Measurements from ENCODE around the gene NDUFS8. TPM values are rescaled to one million over a fixed set of nuclear protein-coding genes. Genes with fewer than 3 reads are reported as not detected.

NDUFS8 gene
- total RNA-seq, 1 experiment from 2014 or later = 266 TPM

GRCh38 chr11:68009391-68010089 is 20.9 kb upstream of the NDUFS8 start:
- Histone ChIP-seq H3K27me3 (replicated peaks) (no peaks in the 10 kb centered on the region), H3K9me3 (replicated peaks) (no peaks in the 10 kb centered on the region), H3K36me3 (peaks cover 20% of the 10 kb centered on the region), H3K4me3 (peak overlapping the region; percentile 43), H3K4me1 (replicated peaks) (peaks cover 56% of the 10 kb centered on the region), H3K27ac (peak overlapping the region; percentile 98)
- DNase-seq (ENCODE audit: low read depth in 1 of 2, low spot score in 2 of 2) = peak in 1 of 2 experiments; percentile 74

GRCh38 chr11:68010090-68011041 is 20.1 kb upstream of the NDUFS8 start, which contains the start of gene ALDH3B1:
Gene ALDH3B1, plus strand, starts transcription at chr11:68010327. Its CDS starts 4,971 bp downstream, at chr11:68015298.
- Histone ChIP-seq H3K4me1 (replicated peaks) (peaks cover 62% of the 10 kb centered on the region), H3K27ac (peak within 1 kb of the TSS; percentile 98), H3K9me3 (replicated peaks) (no peaks in the 10 kb centered on the region), H3K4me3 (peak within 1 kb of the TSS; percentile 43), H3K27me3 (replicated peaks) (no peaks in the 10 kb centered on the region), H3K36me3 (peaks cover 24% of the 10 kb centered on the region)
- DNase-seq (ENCODE audit: low read depth in 1 of 2, low spot score in 2 of 2) = peak; percentile 99

- H3K27me3 ChIP-seq (replicated peaks) = no peaks in the 10 kb centered on the region
- peaks cover 24% of the 10 kb centered on the region for H3K36me3 ChIP-seq
- no peak for DNase-seq (ENCODE audit: low read depth in 1 of 2, low spot score in 2 of 2)
- H3K4me1 ChIP-seq (replicated peaks) = peaks cover 62% of the 10 kb centered on the region
- no peaks in the 10 kb centered on the region for H3K9me3 ChIP-seq (replicated peaks)
- peak overlapping the region; percentile 98 for H3K27ac ChIP-seq
- H3K4me3 ChIP-seq = peak overlapping the region; percentile 43
Observed at GRCh38 chr11:68011051-68011943, 19.2 kb upstream of the NDUFS8 start.

GRCh38 chr11:68012044-68012842 is 18.2 kb upstream of the NDUFS8 start:
- peak overlapping the region; percentile 98 for H3K27ac ChIP-seq
- no peak for DNase-seq (ENCODE audit: low read depth in 1 of 2, low spot score in 2 of 2)
- H3K36me3 ChIP-seq = peaks cover 24% of the 10 kb centered on the region
- no peaks in the 10 kb centered on the region for H3K9me3 ChIP-seq (replicated peaks)
- H3K4me1 ChIP-seq (replicated peaks) = peaks cover 62% of the 10 kb centered on the region
- H3K4me3 ChIP-seq = no peak overlapping the region
- H3K27me3 ChIP-seq (replicated peaks) = no peaks in the 10 kb centered on the region

- DNase-seq (ENCODE audit: low read depth in 1 of 2, low spot score in 2 of 2) = peak; percentile 99
- peaks cover 24% of the 10 kb centered on the region for H3K36me3 ChIP-seq
- H3K4me3 ChIP-seq = no peak overlapping the region
- no peaks in the 10 kb centered on the region for H3K27me3 ChIP-seq (replicated peaks)
- H3K27ac ChIP-seq = peak overlapping the region; percentile 98
- H3K4me1 ChIP-seq (replicated peaks) = peaks cover 62% of the 10 kb centered on the region
- H3K9me3 ChIP-seq (replicated peaks) = no peaks in the 10 kb centered on the region
Observed at GRCh38 chr11:68012843-68013610, 17.5 kb upstream of the NDUFS8 start.

- DNase-seq (ENCODE audit: low read depth in 1 of 2, low spot score in 2 of 2) = no peak
- peaks cover 62% of the 10 kb centered on the region for H3K4me1 ChIP-seq (replicated peaks)
Observed at GRCh38 chr11:68013611-68014156, 16.8 kb upstream of the NDUFS8 start.

GRCh38 chr11:68014157-68014946 is 16.1 kb upstream of the NDUFS8 start:
- Histone ChIP-seq H3K36me3 (peaks cover 24% of the 10 kb centered on the region), H3K9me3 (replicated peaks) (no peaks in the 10 kb centered on the region), H3K27ac (peak overlapping the region; percentile 98), H3K4me1 (replicated peaks) (peaks cover 58% of the 10 kb centered on the region), H3K4me3 (no peak overlapping the region), H3K27me3 (replicated peaks) (no peaks in the 10 kb centered on the region)
- peak; percentile 94 to 97 for DNase-seq (ENCODE audit: low read depth in 1 of 2, low spot score in 2 of 2)

More at GRCh38 chr11:68013611-68014156, 16.8 kb upstream of the NDUFS8 start:
- no peaks in the 10 kb centered on the region for H3K27me3 ChIP-seq (replicated peaks)
- no peaks in the 10 kb centered on the region for H3K9me3 ChIP-seq (replicated peaks)
- peak overlapping the region; percentile 98 for H3K27ac ChIP-seq
- H3K36me3 ChIP-seq = peaks cover 24% of the 10 kb centered on the region
- H3K4me3 ChIP-seq = no peak overlapping the region

- Histone ChIP-seq H3K27ac (peak overlapping the region; percentile 98), H3K4me1 (replicated peaks) (peaks cover 52% of the 10 kb centered on the region), H3K36me3 (peaks cover 24% of the 10 kb centered on the region), H3K9me3 (replicated peaks) (no peaks in the 10 kb centered on the region), H3K4me3 (no peak overlapping the region), H3K27me3 (replicated peaks) (no peaks in the 10 kb centered on the region)
- DNase-seq (ENCODE audit: low read depth in 1 of 2, low spot score in 2 of 2) = no peak
Observed at GRCh38 chr11:68014947-68015447, 15.5 kb upstream of the NDUFS8 start.

- no peak overlapping the region for H3K27ac ChIP-seq
- H3K4me1 ChIP-seq (replicated peaks) = peaks cover 49% of the 10 kb centered on the region
- no peak for DNase-seq (ENCODE audit: low read depth in 1 of 2, low spot score in 2 of 2)
- no peak overlapping the region for H3K4me3 ChIP-seq
- no peaks in the 10 kb centered on the region for H3K27me3 ChIP-seq (replicated peaks)
- H3K36me3 ChIP-seq = peaks cover 24% of the 10 kb centered on the region
- H3K9me3 ChIP-seq (replicated peaks) = no peaks in the 10 kb centered on the region
Observed at GRCh38 chr11:68015467-68015866, 15.0 kb upstream of the NDUFS8 start.

GRCh38 chr11:68016161-68016903 is 14.1 kb upstream of the NDUFS8 start:
- no peaks in the 10 kb centered on the region for H3K27me3 ChIP-seq (replicated peaks)
- no peaks in the 10 kb centered on the region for H3K9me3 ChIP-seq (replicated peaks)
- DNase-seq (ENCODE audit: low read depth in 1 of 2, low spot score in 2 of 2) = no peak
- no peak overlapping the region for H3K27ac ChIP-seq
- peaks cover 22% of the 10 kb centered on the region for H3K36me3 ChIP-seq
- H3K4me1 ChIP-seq (replicated peaks) = peaks cover 49% of the 10 kb centered on the region
- no peak overlapping the region for H3K4me3 ChIP-seq
